CD14-positive monocyte (primary cell): ENCODE data around the gene PTOV1. TPM values are rescaled to one million over a fixed set of nuclear protein-coding genes. Genes with fewer than 3 reads are reported as not detected.

ENCODE experiments used
- DNase-seq, 3 donors: peaks; one replicate each; pipeline ENCODE4 v3.0.0-alpha.2; 2011 to 2022
- H2AFZ ChIP-seq: 2 replicates; pipeline ENCODE4 v1.6.0; 2012; ENCODE audit warnings: mild to moderate bottlenecking, low read depth, low read length, inconsistent platforms; ENCODE audit not compliant: insufficient read depth, poor library complexity, severe bottlenecking
- H3K27ac ChIP-seq, 2 donors: 1 replicate in 1 of 2; 2 replicates in 1 of 2; pipeline ENCODE4 v1.5.1; 2012 to 2013; ENCODE audit warnings: low read length in 2 of 2, control low read depth in 1 of 2, inconsistent platforms in 1 of 2, low read depth in 1 of 2, mild to moderate bottlenecking in 1 of 2
- H3K27me3 ChIP-seq, 2 donors: one replicate each; pipeline versions ENCODE4 v1.6.0 to v1.6.1; 2011 to 2013; ENCODE audit warnings: low read length in 2 of 2; ENCODE audit not compliant: control insufficient read depth in 2 of 2, insufficient read depth in 2 of 2
- H3K36me3 ChIP-seq, 2 donors: replicated peaks in 1 of 2; 1 replicate in 1 of 2; 2 replicates in 1 of 2; pipeline versions ENCODE4 v1.5.1 to v1.6.1; 2012 to 2013; ENCODE audit warnings: low read length in 2 of 2, control low read depth in 1 of 2, inconsistent platforms in 1 of 2, mild to moderate bottlenecking in 1 of 2; ENCODE audit not compliant: insufficient read depth in 2 of 2, control insufficient read depth in 1 of 2
- H3K4me1 ChIP-seq, 2 donors: 1 replicate in 1 of 2; 2 replicates in 1 of 2; pipeline versions ENCODE4 v1.5.1 to v1.6.1; 2012 to 2013; ENCODE audit warnings: low read length in 2 of 2, control low read depth in 1 of 2, inconsistent platforms in 1 of 2, mild to moderate bottlenecking in 1 of 2, moderate library complexity in 1 of 2; ENCODE audit not compliant: insufficient read depth in 2 of 2, control insufficient read depth in 1 of 2
- H3K4me2 ChIP-seq: replicated peaks from 2 replicates; pipeline ENCODE3; 2012; ENCODE audit warnings: low read length, moderate library complexity, mild to moderate bottlenecking; ENCODE audit not compliant: poor library complexity, severe bottlenecking; ENCODE audit errors: extremely low read depth
- H3K4me3 ChIP-seq, 3 experiments: fragments of 200-600 bp in 1 of 3; sonication (generic) in 1 of 3; replicated peaks in 1 of 3; 1 replicate in 2 of 3; 2 replicates in 1 of 3; pipeline ENCODE4 v1.5.1; 2011 to 2013; ENCODE audit warnings: low read length in 3 of 3, mild to moderate bottlenecking in 3 of 3, control low read depth in 2 of 3, low read depth in 2 of 3, inconsistent platforms in 1 of 3, moderate library complexity in 1 of 3
- H3K79me2 ChIP-seq: 2 replicates; pipeline ENCODE4 v1.6.0; 2012; ENCODE audit warnings: mild to moderate bottlenecking, control low read depth, inconsistent platforms, low read length, moderate library complexity; ENCODE audit not compliant: insufficient read depth
- H3K9ac ChIP-seq: 2 replicates; pipeline ENCODE4 v1.6.0; 2017; ENCODE audit warnings: low read length, mild to moderate bottlenecking; ENCODE audit not compliant: insufficient read depth, poor library complexity, severe bottlenecking
- H3K9me3 ChIP-seq, 2 donors: replicated peaks in 1 of 2; 1 replicate in 1 of 2; 2 replicates in 1 of 2; pipeline versions ENCODE4 v1.5.1 to v1.6.1; 2012 to 2013; ENCODE audit warnings: low read length in 2 of 2, control low read depth in 1 of 2; ENCODE audit not compliant: control insufficient read depth in 1 of 2, insufficient read depth in 1 of 2
- H4K20me1 ChIP-seq: 2 replicates; pipeline ENCODE4 v1.6.0; 2012; ENCODE audit warnings: mild to moderate bottlenecking, low read length, control low read depth, moderate library complexity; ENCODE audit not compliant: insufficient read depth
- H3K27ac Mint-ChIP-seq, 7 donors: one replicate each; pipeline ENCODE4 v1.8.0; 2020; ENCODE audit warnings: mild to moderate bottlenecking in 7 of 7, mixed read lengths in 7 of 7, moderate library complexity in 6 of 7, inconsistent platforms in 2 of 7
- H3K27me3 Mint-ChIP-seq, 3 donors: one replicate each; pipeline ENCODE4 v1.8.0; 2021 to 2022; ENCODE audit warnings: low read depth in 3 of 3, mild to moderate bottlenecking in 3 of 3, mixed read lengths in 3 of 3, moderate library complexity in 3 of 3, inconsistent platforms in 1 of 3
- H3K36me3 Mint-ChIP-seq, 2 donors: one replicate each; pipeline ENCODE4 v1.8.0; 2020; ENCODE audit warnings: mixed read lengths in 2 of 2, inconsistent platforms in 1 of 2, mild to moderate bottlenecking in 1 of 2
- H3K4me1 Mint-ChIP-seq: one replicate; pipeline ENCODE4 v1.8.0; 2020; ENCODE audit warnings: mild to moderate bottlenecking, mixed read lengths
- H3K4me3 Mint-ChIP-seq, 2 donors: one replicate each; pipeline ENCODE4 v1.8.0; 2020; ENCODE audit warnings: mild to moderate bottlenecking in 2 of 2, mixed read lengths in 2 of 2, moderate library complexity in 1 of 2
- H3K9me3 Mint-ChIP-seq, 7 donors: one replicate each; pipeline ENCODE4 v1.8.0; 2020 to 2022; ENCODE audit warnings: mixed read lengths in 7 of 7, mild to moderate bottlenecking in 6 of 7, moderate library complexity in 6 of 7, inconsistent platforms in 2 of 7
- WGBS: methylation state at CpG from one replicate; pipeline ENCODE4 v1.1.5; 2013; ENCODE audit warnings: missing lambda C conversion rate; ENCODE audit not compliant: insufficient coverage; 5-methylcytosine and 5-hydroxymethylcytosine counted together
- intact Hi-C, 2 donors: fragments of 100-400 bp; cut with micrococcal nuclease; formaldehyde crosslinking; loops; one replicate each; pipeline versions ENCODE4 v1.15.0 to v1.15.1; 2023
- polyA plus RNA-seq, 3 donors: library from polyadenylated mRNA; depleted of rRNA in 1 of 3; unstranded in 2 of 3; stranded (reverse) in 1 of 3; fragments of 300-500 nt in 2 of 3; fragments of >200 nt in 1 of 3; fragmentation: Illumina TruSeq in 2 of 3; gene quantifications; 1 replicate in 2 of 3; 2 replicates in 1 of 3; pipeline ENCODE4 v1.2.3, GENCODE V29; 2012 to 2021
- TF ChIP-seq, protein P1 (sequence below): fragments of 200-600 bp; IDR thresholded peaks from one replicate; pipeline ENCODE4 v1.8.0; 2022; ENCODE audit warnings: antibody characterized with exemption, mild to moderate bottlenecking

PTOV1 gene
- polyA plus RNA-seq, 3 donors, result 18.3 to 67.9 (median 31.2) TPM

DNA sequence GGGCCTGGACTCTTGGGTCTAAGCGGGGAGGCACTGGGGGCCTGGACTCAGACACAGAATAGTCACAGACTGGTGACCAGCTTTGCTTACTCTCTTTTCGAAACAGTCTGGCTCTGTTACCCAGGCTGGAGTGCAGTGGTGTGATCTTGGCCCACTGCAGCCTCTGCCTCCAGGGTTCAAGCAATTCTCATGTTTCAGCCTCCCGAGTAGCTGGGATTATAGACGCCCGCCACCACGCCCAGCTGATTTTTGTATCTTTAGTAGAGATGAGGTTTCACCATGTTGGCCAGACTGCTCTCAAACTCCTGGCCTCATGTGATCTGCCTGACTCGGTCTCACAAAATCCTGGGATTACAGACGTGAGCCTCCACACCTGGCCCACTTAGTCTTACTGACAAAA lies 21.8 kb upstream of the PTOV1 start:
- H3K27ac ChIP-seq, result no peak overlapping the region
- DNase-seq, result no peak
- intact Hi-C loops, result no loop called here
- H2AFZ ChIP-seq, result no peak overlapping the region
- 95% methylated on average over 6 of the region's 8 CpGs for WGBS
- Mint-ChIP-seq H3K27ac (no peak overlapping the region), H3K9me3 (no peaks in the 10 kb centered on the region), H3K27me3 (peaks cover 0 to 2% (median 0%) of the 10 kb centered on the region in 3 donors), H3K4me3 (no peak overlapping the region), H3K4me1 (peaks cover 24% of the 10 kb centered on the region), H3K36me3 (peaks cover 58 to 88% of the 10 kb centered on the region in 2 donors)
- no peaks in the 10 kb centered on the region for H3K27me3 ChIP-seq
- H3K4me2 ChIP-seq, result no peak overlapping the region
- H3K4me3 ChIP-seq, result no peak overlapping the region
- H3K9ac ChIP-seq, result no peak overlapping the region
- peaks cover 22 to 25% of the 10 kb centered on the region in 2 donors for H3K4me1 ChIP-seq
- no peaks in the 10 kb centered on the region for H3K9me3 ChIP-seq
- H4K20me1 ChIP-seq, result peaks cover 81% of the 10 kb centered on the region
- TF ChIP-seq, protein P1, sequence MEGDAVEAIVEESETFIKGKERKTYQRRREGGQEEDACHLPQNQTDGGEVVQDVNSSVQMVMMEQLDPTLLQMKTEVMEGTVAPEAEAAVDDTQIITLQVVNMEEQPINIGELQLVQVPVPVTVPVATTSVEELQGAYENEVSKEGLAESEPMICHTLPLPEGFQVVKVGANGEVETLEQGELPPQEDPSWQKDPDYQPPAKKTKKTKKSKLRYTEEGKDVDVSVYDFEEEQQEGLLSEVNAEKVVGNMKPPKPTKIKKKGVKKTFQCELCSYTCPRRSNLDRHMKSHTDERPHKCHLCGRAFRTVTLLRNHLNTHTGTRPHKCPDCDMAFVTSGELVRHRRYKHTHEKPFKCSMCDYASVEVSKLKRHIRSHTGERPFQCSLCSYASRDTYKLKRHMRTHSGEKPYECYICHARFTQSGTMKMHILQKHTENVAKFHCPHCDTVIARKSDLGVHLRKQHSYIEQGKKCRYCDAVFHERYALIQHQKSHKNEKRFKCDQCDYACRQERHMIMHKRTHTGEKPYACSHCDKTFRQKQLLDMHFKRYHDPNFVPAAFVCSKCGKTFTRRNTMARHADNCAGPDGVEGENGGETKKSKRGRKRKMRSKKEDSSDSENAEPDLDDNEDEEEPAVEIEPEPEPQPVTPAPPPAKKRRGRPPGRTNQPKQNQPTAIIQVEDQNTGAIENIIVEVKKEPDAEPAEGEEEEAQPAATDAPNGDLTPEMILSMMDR, result no peak
- peaks cover 27% of the 10 kb centered on the region for H3K79me2 ChIP-seq
- H3K36me3 ChIP-seq, result peaks cover 64 to 96% of the 10 kb centered on the region in 2 donors

DNA sequence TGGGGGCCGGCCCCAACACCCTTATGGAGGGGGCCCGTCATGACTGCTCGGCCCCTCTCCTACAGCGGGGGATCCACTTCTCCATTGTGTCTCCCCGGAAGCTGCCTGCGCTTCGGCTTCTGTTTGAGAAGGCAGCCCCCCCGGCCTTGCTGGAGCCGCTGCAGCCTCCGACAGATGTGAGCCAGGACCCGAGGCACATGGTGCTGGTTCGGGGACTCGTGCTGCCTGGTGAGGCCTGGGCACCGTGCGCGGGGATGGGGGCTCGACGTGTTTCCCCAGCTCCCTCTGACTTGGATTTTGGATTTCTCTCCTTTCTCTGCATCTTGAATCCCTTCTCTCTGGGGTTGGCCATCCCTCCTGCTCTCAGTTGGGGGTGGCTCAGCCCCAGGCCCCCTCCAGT lies 21.2 kb upstream of the PTOV1 start:
- Mint-ChIP-seq H3K9me3 (no peaks in the 10 kb centered on the region), H3K27me3 (peaks cover 0 to 2% (median 0%) of the 10 kb centered on the region in 3 donors), H3K4me1 (peaks cover 24% of the 10 kb centered on the region), H3K27ac (no peak overlapping the region), H3K4me3 (no peak overlapping the region), H3K36me3 (peaks cover 63 to 88% of the 10 kb centered on the region in 2 donors)
- TF ChIP-seq, protein P1, result no peak
- peaks cover 22% of the 10 kb centered on the region for H3K79me2 ChIP-seq
- peaks cover 22 to 25% of the 10 kb centered on the region in 2 donors for H3K4me1 ChIP-seq
- no peak for DNase-seq
- no peak overlapping the region for H3K27ac ChIP-seq
- H3K4me3 ChIP-seq, result no peak overlapping the region
- intact Hi-C loops, result no loop called here
- 98% methylated on average over 16 of the region's 18 CpGs for WGBS
- H3K27me3 ChIP-seq, result no peaks in the 10 kb centered on the region
- no peaks in the 10 kb centered on the region for H3K9me3 ChIP-seq
- no peak overlapping the region for H3K4me2 ChIP-seq
- no peak overlapping the region for H3K9ac ChIP-seq
- peaks cover 66 to 98% of the 10 kb centered on the region in 2 donors for H3K36me3 ChIP-seq
- no peak overlapping the region for H2AFZ ChIP-seq
- peaks cover 78% of the 10 kb centered on the region for H4K20me1 ChIP-seq
